HG03097 (cell line): ENCODE results near the gene PRKCI.
"Not testable (repeated sequence)": the region's sequence is repeated elsewhere in the genome, so short reads cannot be mapped to it uniquely, and the experiment has no call there.

Experiments used
- ATAC-seq: cut with Tn5 transposase; IDR thresholded peaks from one replicate; pipeline ENCODE4 v1.9.1; 2021; ENCODE audit not compliant: unreplicated experiment, low FRiP score

PRKCI gene

GRCh38 chr3:170331143-170331542 is 108.9 kb downstream of the PRKCI start:
- ATAC-seq, result peak; percentile 71

- no peak for ATAC-seq
Observed at GRCh38 chr3:170337420-170337819, 115.2 kb downstream of the PRKCI start.

- no peak for ATAC-seq
Observed at GRCh38 chr3:170338690-170339340, 116.6 kb downstream of the PRKCI start.

GRCh38 chr3:170342273-170342672 is 120.0 kb downstream of the PRKCI start:
- not testable (repeated sequence) for ATAC-seq

GRCh38 chr3:170343859-170344258 is 121.6 kb downstream of the PRKCI start:
- ATAC-seq, result not testable (repeated sequence)

GRCh38 chr3:170344971-170345370 is 122.7 kb downstream of the PRKCI start:
- no peak for ATAC-seq

- no peak for ATAC-seq
Observed at GRCh38 chr3:170346481-170347392, 124.5 kb downstream of the PRKCI start.

GRCh38 chr3:170350515-170351413 is 128.5 kb downstream of the PRKCI start:
- no peak for ATAC-seq

- ATAC-seq, result no peak
Observed at GRCh38 chr3:170352936-170353335, 130.7 kb downstream of the PRKCI start.

- no peak for ATAC-seq
Observed at GRCh38 chr3:170353485-170353884, 131.3 kb downstream of the PRKCI start.

- ATAC-seq, result no peak
Observed at GRCh38 chr3:170354760-170355159, 132.5 kb downstream of the PRKCI start.
